GM12878 (cell line): Measurements from ENCODE around the gene RET. TPM values are rescaled to one million over a fixed set of nuclear protein-coding genes. Genes with fewer than 3 reads are reported as not detected.

Source experiments
- BHLHE40 ChIP-seq, 2 experiments: fragments of 450-650 bp in 1 of 2; IDR thresholded peaks; 2 replicates each; pipeline ENCODE4 v1.6.1; 2011 to 2017; ENCODE audit warnings: low read depth in 2 of 2, borderline replicate concordance in 1 of 2, improper control_type of control experiment in 1 of 2, low read length in 1 of 2, mild to moderate bottlenecking in 1 of 2
- CBX5 ChIP-seq: sonication (generic); IDR thresholded peaks from 2 replicates; pipeline ENCODE4 v1.6.1; 2016; ENCODE audit warnings: low read depth, moderate library complexity, mild to moderate bottlenecking, inconsistent platforms
- CTCF ChIP-seq, 3 experiments: IDR thresholded peaks in 2 of 3; conservative IDR thresholded peaks in 1 of 3; 2 replicates each; pipeline ENCODE4 v1.5.1; 2011; ENCODE audit warnings: low read depth in 3 of 3, low read length in 3 of 3, mild to moderate bottlenecking in 3 of 3, control low read depth in 2 of 3, moderate library complexity in 2 of 3, inconsistent platforms in 1 of 3, mixed read lengths in 1 of 3; ENCODE audit not compliant: control insufficient read depth in 2 of 3, insufficient read depth in 1 of 3; ENCODE audit errors: extremely low read depth in 1 of 3
- ELK1 ChIP-seq: IDR thresholded peaks from 2 replicates; pipeline ENCODE4 v1.6.1; 2012; ENCODE audit warnings: low read depth, low read length, improper control_type of control experiment
- IKZF1 ChIP-seq: fragments of 450-650 bp; conservative IDR thresholded peaks from 2 replicates; pipeline ENCODE4 v1.6.1; 2017; ENCODE audit warnings: antibody characterized with exemption, mild to moderate bottlenecking
- IRF5 ChIP-seq: fragments of 450-650 bp; IDR thresholded peaks from 2 replicates; pipeline ENCODE4 v1.6.1; 2017; ENCODE audit warnings: borderline replicate concordance
- PAX5 ChIP-seq: IDR thresholded peaks from 2 replicates; pipeline ENCODE4 v1.6.1; 2011; ENCODE audit warnings: low read depth, low read length, borderline replicate concordance
- RB1 ChIP-seq: fragments of 450-650 bp; formaldehyde crosslinking; IDR thresholded peaks from 2 replicates; pipeline ENCODE4 v1.6.1; 2017; ENCODE audit warnings: mild to moderate bottlenecking, borderline replicate concordance
- RUNX3 ChIP-seq: IDR thresholded peaks from 2 replicates; pipeline ENCODE4 v1.6.1; 2012; ENCODE audit warnings: low read length, inconsistent platforms
- SMARCA5 ChIP-seq: fragments of 450-650 bp; IDR thresholded peaks from 2 replicates; pipeline ENCODE4 v1.6.1; 2017; ENCODE audit warnings: mild to moderate bottlenecking
- SUPT20H ChIP-seq: IDR thresholded peaks from 2 replicates; pipeline ENCODE4 v1.6.1; 2011; ENCODE audit warnings: low read depth, mild to moderate bottlenecking, low read length, moderate library complexity, borderline replicate concordance; ENCODE audit not compliant: control insufficient read depth
- TAF1 ChIP-seq: IDR thresholded peaks from 2 replicates; pipeline ENCODE4 v1.6.1; 2011; ENCODE audit warnings: mild to moderate bottlenecking, low read depth, low read length, borderline replicate concordance
- TBL1XR1 ChIP-seq: IDR thresholded peaks from 2 replicates; pipeline ENCODE4 v1.6.1; 2012; ENCODE audit warnings: low read depth, low read length, improper control_type of control experiment
- TCF3 ChIP-seq: IDR thresholded peaks from 2 replicates; pipeline ENCODE4 v1.6.1; 2012; ENCODE audit warnings: low read depth, mild to moderate bottlenecking, low read length, borderline replicate concordance; ENCODE audit not compliant: insufficient read depth
- USF1 ChIP-seq: IDR thresholded peaks from 2 replicates; pipeline ENCODE4 v1.6.1; 2011; ENCODE audit warnings: borderline replicate concordance, low read depth, mild to moderate bottlenecking, moderate library complexity, mixed read lengths, low read length; ENCODE audit not compliant: insufficient read depth; ENCODE audit errors: extremely low read length
- YY1 ChIP-seq: IDR thresholded peaks from 2 replicates; pipeline ENCODE4 v1.6.1; 2011; ENCODE audit warnings: low read depth, mild to moderate bottlenecking, low read length
- ZBTB4 ChIP-seq: fragments of 450-650 bp; formaldehyde crosslinking; IDR thresholded peaks from 2 replicates; pipeline ENCODE4 v1.4.0; 2022; ENCODE audit warnings: mild to moderate bottlenecking, moderate library complexity
- ZNF207 ChIP-seq: fragments of 450-650 bp; IDR thresholded peaks from 2 replicates; pipeline ENCODE4 v1.6.1; 2014; ENCODE audit warnings: antibody characterized with exemption, mild to moderate bottlenecking, borderline replicate concordance
- ZSCAN29 ChIP-seq: fragments of 450-650 bp; IDR thresholded peaks from 2 replicates; pipeline ENCODE4 v1.6.1; 2017; ENCODE audit warnings: mild to moderate bottlenecking, moderate library complexity
- polyA plus RNA-seq, 11 experiments: library from polyadenylated mRNA; depleted of rRNA in 4 of 11; unstranded in 6 of 11; stranded (reverse) in 5 of 11; fragments of >200 nt; fragmentation: Nextera tagmentation in 4 of 11; fragmentation: Illumina TruSeq in 1 of 11; extraction: Ambion mirVana in 4 of 11; extraction: Trizol in 1 of 11; gene quantifications; 1 replicate in 1 of 11; 2 replicates in 10 of 11; pipeline versions ENCODE4 v1.2.1 to v1.2.3, GENCODE V29; 2011 to 2016; ENCODE audit warnings: inconsistent platforms in 2 of 11, missing spikeins in 2 of 11, low read depth in 1 of 11
- total RNA-seq, 4 experiments: library from RNA; depleted of rRNA in 3 of 4; stranded (reverse); fragments of >200 nt in 3 of 4; fragmentation: Illumina TruSeq in 1 of 4; extraction: Trizol in 1 of 4; gene quantifications; 2 replicates each; pipeline versions ENCODE4 v1.2.1 to v1.2.3, GENCODE V29; 2013 to 2021

Gene RET
- total and polyA plus RNA-seq, 10 of the 15 experiments (the other 5 are each of a cell fraction or from before 2014, with no cell fraction given): not detected

- TF ChIP-seq ELK1: peak; percentile 33; the same call in 1 of the 2 replicates
- TF ChIP-seq RB1: peak; percentile 26; the same call in 1 of the 2 replicates
- TF ChIP-seq USF1: no peak
- TF ChIP-seq RUNX3: peak; percentile 33
- TF ChIP-seq PAX5: peak; percentile 54; the same call in 1 of the 2 replicates
- TF ChIP-seq TAF1: no peak
- TF ChIP-seq ZSCAN29: 0 out of 2 replicates have a peak, but pooled peaks have one; percentile 17
- no peak for TF ChIP-seq ZBTB4 (CRISPR knock-in tag)
- TF ChIP-seq BHLHE40 (IDR thresholded peaks at IDR 0.05; ENCODE audit: borderline replicate concordance in 1 of 2, low read depth in 2 of 2, low read length in 1 of 2): peak; percentile 43 to 81; a peak in 2 of 4 replicates
- TF ChIP-seq TCF3: 0 out of 2 replicates have a peak, but pooled peaks have one; percentile 30
- TF ChIP-seq SUPT20H: no peak
- no peak for TF ChIP-seq IRF5
- TF ChIP-seq SMARCA5: 0 out of 2 replicates have a peak, but pooled peaks have one; percentile 55
- 0 out of 2 replicates have a peak, but pooled peaks have one; percentile 20 for TF ChIP-seq TBL1XR1
- TF ChIP-seq IKZF1: peak; percentile 58
- no peak for TF ChIP-seq CBX5
- TF ChIP-seq CTCF (IDR thresholded peaks at IDR 0.05 in 2 of 3, conservative IDR thresholded peaks at IDR 0.05 in 1 of 3; ENCODE audit: control insufficient read depth in 2 of 3, extremely low read depth in 1 of 3, insufficient read depth in 1 of 3, low read depth in 3 of 3, low read length in 3 of 3): peak; percentile 95 to 99 (median 97); a peak in 5 of 6 replicates
- TF ChIP-seq ZNF207: 0 out of 2 replicates have a peak, but pooled peaks have one; percentile 43
- peak; percentile 44; the same call in 1 of the 2 replicates for TF ChIP-seq YY1
Observed at GRCh38 chr10:43105102-43105955, 28.5 kb downstream of the RET start (continued).
